ENCODE measurements around the gene MTG1.
"Not testable (repeated sequence)": the region's sequence is repeated elsewhere in the genome, so short reads cannot be mapped to it uniquely, and the experiment has no call there.

The MTG1 gene

GRCh38 chr10:133431888-133432613 is 38.1 kb downstream of the MTG1 start:
- DNase-seq: not testable (repeated sequence)

- not testable (repeated sequence) for DNase-seq
Observed at GRCh38 chr10:133432789-133433188, 38.8 kb downstream of the MTG1 start.

GRCh38 chr10:133438711-133439273 is 44.8 kb downstream of the MTG1 start:
- DNase-seq: no peak

GRCh38 chr10:133439517-133440461 is 45.8 kb downstream of the MTG1 start:
- DNase-seq: no peak

- DNase-seq: no peak
Observed at GRCh38 chr10:133440633-133441285, 46.8 kb downstream of the MTG1 start.

GRCh38 chr10:133441356-133441755 is 47.4 kb downstream of the MTG1 start:
- DNase-seq: not testable (repeated sequence)

- DNase-seq: no peak
Observed at GRCh38 chr10:133441780-133442179, 47.8 kb downstream of the MTG1 start.

GRCh38 chr10:133442191-133442966 is 48.4 kb downstream of the MTG1 start:
- peak; percentile 22 for DNase-seq

- DNase-seq: no peak
Observed at GRCh38 chr10:133442967-133443924, 49.3 kb downstream of the MTG1 start.

GRCh38 chr10:133444342-133445267 is 50.6 kb downstream of the MTG1 start:
- DNase-seq: no peak

GRCh38 chr10:133445268-133445732 is 51.3 kb downstream of the MTG1 start:
- DNase-seq: no peak

- DNase-seq: no peak
Observed at GRCh38 chr10:133445751-133446708, 52.1 kb downstream of the MTG1 start.

GRCh38 chr10:133446979-133447378 is 53.0 kb downstream of the MTG1 start:
- DNase-seq: no peak

GRCh38 chr10:133448120-133448519 is 54.2 kb downstream of the MTG1 start:
- no peak for DNase-seq

GRCh38 chr10:133451346-133451745 is 57.4 kb downstream of the MTG1 start:
- no peak for DNase-seq

GRCh38 chr10:133452453-133452852 is 58.5 kb downstream of the MTG1 start:
- no peak for DNase-seq

- no peak for DNase-seq
Observed at GRCh38 chr10:133453516-133454203, 59.7 kb downstream of the MTG1 start, which contains the start of gene SCART1. Gene SCART1, plus strand, starts transcription at chr10:133453945. Its CDS starts 53 bp downstream, at chr10:133453998.
